Endometrial microvascular endothelial cells (primary cell): Measurements from ENCODE around the gene ZNF565. TPM values are rescaled to one million over a fixed set of nuclear protein-coding genes. Genes with fewer than 3 reads are reported as not detected.
"Not testable (repeated sequence)": the region's sequence is repeated elsewhere in the genome, so short reads cannot be mapped to it uniquely, and the experiment has no call there.

ENCODE experiments used
- in situ Hi-C: cut with HindIII; loops from 2 replicates; pipeline ENCODE4 v1.10.0; 2017; ENCODE audit warnings: low sequenced_read_pairs, low pct_unique_long_range_greater_than_20kb; ENCODE audit errors: inconsistent ontology term
- total RNA-seq: library from RNA; depleted of rRNA; stranded (reverse); fragments of >200 nt; gene quantifications from one replicate; pipeline ENCODE4 v1.2.3, GENCODE V29; 2015; ENCODE audit errors: inconsistent ontology term

Gene ZNF565
- 4.9 TPM for total RNA-seq

- in situ Hi-C loops = no loop called here
These were observed at the start of gene ZNF565, which contains the start of gene ZNF146 for GRCh38 chr19:36214386-36215275. TSS of gene ZNF565 (minus strand) at chr19:36214665. CDS start at chr19:36201985, 12,680 bp downstream. TSS of gene ZNF146 (plus strand) at chr19:36215106. CDS start at chr19:36236441, 21,335 bp downstream.

- in situ Hi-C loops = no loop called here
These were observed 44.7 kb upstream of the ZNF565 start for GRCh38 chr19:36259211-36259610.

DNA sequence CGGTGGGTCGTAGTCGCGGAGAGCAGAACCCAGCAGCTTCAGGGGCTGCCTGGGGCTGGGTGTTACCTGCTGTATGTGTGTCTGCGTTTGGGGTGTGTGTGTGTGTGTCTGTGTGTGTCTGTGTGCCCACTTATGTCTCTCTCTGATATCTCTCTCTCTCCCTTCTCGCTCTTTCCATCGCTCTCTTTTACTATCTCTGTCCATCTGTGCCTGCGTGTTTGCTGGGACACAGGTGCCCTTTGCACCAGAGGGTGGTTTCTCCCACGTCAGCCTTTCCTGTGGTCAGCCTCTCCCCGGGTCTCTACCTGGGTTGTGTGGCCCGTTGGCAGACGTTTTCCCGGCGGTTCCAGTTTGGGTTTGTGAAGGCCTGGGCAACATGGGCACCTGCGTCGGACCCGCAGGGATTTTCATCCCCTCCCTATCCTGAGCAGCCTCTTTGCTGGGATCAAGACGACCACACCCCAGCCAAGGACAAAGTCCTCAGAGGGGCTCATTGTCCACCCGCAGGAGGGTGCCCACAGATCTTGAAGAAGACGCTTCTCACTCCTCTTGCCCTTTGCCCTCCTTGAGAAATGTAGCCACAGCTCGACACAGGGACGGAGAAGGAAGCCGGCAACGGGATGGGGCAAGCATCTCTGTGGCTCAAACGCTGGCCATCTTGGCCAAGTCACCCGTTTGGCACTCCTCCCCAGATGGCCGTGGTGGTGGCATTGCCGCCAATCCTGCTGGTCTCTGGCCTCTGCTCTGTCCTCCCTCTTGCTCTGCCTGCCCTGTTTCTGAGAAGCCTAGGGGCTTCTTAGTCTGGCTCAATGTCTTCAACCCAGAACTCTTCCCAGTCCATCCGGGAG lies 43.8 kb upstream of the ZNF565 start:
- in situ Hi-C loops = no loop called here

- in situ Hi-C loops = no loop called here
These were observed 43.0 kb upstream of the ZNF565 start for GRCh38 chr19:36257520-36257876.

DNA sequence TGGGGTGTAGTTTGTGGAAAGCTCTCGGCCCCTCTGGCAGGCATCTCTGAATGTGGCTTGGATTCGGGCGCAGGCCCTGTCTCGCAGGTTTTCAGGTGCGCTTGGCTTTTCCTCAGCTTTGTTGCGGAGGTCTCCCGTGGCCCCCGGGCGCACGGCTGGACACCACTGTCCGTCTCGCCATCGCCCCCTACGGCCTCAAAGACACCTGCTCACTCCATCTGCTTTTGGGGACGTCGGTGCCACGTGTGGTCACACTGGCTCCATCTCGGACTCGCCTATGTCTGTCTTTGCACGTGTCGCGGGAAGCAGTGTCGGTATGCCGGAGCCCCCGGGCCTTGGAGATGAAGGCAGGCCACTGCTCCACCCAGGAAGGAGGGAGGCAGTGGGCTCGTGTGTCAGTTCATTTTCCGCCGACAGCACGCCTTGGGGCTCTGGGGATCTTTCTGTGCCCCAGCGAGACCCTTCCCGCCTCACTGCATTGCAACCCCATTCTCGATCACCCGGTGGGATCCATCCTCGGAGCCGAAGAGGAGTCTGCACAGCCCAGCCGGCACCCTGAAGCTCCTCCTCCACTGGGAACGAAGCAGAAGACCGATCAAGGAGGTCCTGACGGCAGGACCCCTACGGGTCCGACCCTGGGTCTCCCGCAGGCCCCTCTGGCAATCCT lies 42.5 kb upstream of the ZNF565 start:
- in situ Hi-C loops = no loop called here

GRCh38 chr19:36256064-36256463 lies 41.6 kb upstream of the ZNF565 start:
- in situ Hi-C loops = no loop called here

- in situ Hi-C loops = no loop called here
These were observed 40.9 kb upstream of the ZNF565 start for GRCh38 chr19:36255316-36255715.

GRCh38 chr19:36254848-36255247 lies 40.4 kb upstream of the ZNF565 start:
- in situ Hi-C loops = no loop called here

DNA sequence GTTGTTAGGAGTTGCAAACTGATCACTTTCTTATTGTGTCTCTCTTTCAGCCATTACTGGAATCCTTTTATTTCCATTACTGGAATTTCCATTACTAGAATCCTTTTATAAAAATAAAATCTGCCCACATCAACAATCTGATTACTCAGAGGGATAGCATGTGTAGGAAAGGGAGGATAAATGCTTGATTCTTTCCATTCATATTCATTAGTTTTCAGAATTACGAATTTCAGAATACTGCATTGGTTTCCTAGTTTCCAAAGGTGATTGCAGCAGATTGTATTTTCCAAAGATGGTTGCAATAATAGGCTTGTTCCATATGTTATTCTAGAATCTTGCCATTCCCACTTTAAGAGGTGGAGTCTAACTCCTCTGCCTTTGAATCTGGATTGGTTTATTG lies 37.6 kb upstream of the ZNF565 start:
- in situ Hi-C loops = no loop called here

DNA sequence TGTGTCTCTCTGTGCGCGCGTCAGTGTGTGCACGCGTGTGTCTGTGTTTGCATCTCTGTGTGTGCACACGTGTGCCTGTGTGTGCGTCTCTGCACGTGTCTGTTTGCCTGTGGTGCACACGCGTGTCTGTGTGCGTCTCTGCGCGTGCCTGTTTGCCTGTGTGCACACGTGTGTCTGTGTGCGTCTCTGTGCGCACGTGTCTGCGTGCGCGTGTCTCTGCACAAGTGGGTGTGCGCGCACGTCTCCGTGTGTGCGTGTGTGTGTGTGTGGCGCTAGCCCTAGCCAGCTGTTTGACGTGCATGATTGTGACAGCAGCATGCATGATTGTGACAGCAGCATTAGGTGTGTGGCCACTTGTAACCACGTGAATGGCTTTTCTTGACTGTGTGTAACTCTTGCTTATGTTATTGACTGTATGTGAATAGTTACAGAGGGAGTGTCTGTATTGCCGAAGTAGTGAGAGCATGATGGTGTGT lies 31.6 kb upstream of the ZNF565 start:
- in situ Hi-C loops = no loop called here

- in situ Hi-C loops = no loop called here
These were observed 30.9 kb upstream of the ZNF565 start for GRCh38 chr19:36245210-36246005.

- in situ Hi-C loops = no loop called here
These were observed 29.6 kb upstream of the ZNF565 start for GRCh38 chr19:36244066-36244465.

GRCh38 chr19:36236946-36237310 lies 22.5 kb upstream of the ZNF565 start:
- in situ Hi-C loops = no loop called here

DNA sequence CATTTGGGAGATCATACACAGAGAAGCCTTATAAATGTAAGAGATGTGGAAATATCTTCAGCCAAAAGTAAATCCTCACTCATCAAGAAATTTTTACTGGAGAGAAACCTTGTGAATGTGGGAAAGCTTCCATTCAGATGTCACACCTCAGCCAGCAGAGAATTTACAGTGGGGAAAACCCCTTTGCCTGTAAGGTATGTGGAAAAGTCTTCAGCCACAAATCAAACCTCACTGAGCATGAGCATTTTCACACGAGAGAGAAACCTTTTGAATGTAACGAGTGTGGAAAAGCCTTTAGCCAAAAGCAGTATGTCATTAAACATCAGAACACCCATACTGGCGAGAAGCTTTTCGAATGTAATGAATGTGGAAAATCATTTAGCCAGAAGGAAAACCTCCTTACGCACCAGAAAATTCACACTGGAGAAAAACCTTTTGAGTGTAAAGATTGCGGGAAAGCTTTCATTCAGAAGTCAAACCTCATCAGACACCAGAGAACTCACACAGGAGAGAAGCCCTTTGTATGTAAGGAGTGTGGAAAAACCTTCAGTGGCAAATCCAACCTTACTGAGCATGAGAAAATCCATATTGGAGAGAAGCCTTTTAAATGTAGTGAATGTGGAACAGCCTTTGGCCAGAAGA lies 22.0 kb upstream of the ZNF565 start:
- in situ Hi-C loops = no loop called here

GRCh38 chr19:36233626-36234025 lies 19.2 kb upstream of the ZNF565 start:
- in situ Hi-C loops = not testable (repeated sequence)

DNA sequence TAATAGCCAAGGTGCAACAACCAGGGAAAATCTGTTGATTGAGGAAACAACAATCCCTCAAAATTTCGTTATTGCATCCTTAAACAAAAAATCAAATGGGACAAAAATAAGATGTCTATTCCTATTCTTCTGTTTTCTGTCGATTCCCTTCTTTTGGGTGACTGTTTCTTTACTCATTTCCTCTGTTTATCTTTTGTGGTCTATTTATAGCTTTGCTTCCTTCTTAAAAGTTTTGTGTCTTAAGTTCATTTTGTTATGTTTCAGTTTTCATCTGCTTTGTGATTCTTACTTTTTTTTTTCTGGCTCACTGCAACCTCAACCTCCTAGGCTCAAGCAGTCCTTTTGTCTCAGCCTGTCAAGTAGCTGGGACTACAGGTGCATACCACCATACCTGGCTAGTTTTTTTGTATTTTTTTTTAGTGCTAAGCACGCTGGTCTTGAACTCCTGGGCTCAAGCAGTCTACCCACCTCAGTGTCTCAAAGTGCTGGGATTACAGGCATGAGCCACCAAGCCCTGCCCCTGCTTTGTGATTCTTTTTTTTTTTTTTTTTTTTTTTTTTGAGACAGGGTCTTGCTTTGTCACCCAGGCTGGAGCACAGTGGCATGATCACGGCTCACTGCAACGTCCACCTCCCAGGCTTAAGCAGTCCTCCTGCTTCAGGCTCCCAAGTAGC lies 10.9 kb upstream of the ZNF565 start:
- in situ Hi-C loops = no loop called here

- in situ Hi-C loops = no loop called here
These were observed 8.0 kb upstream of the ZNF565 start for GRCh38 chr19:36222503-36222902.

- in situ Hi-C loops = no loop called here
These were observed 7.0 kb upstream of the ZNF565 start for GRCh38 chr19:36221474-36221873.
